ENCODE measurements around the gene LTB4R2.
A peak's percentile ranks its signal among the peaks of the same experiment; 100 is the strongest.
"Not testable (repeated sequence)": the region's sequence is repeated elsewhere in the genome, so short reads cannot be mapped to it uniquely, and the experiment has no call there.

LTB4R2 gene

DNA sequence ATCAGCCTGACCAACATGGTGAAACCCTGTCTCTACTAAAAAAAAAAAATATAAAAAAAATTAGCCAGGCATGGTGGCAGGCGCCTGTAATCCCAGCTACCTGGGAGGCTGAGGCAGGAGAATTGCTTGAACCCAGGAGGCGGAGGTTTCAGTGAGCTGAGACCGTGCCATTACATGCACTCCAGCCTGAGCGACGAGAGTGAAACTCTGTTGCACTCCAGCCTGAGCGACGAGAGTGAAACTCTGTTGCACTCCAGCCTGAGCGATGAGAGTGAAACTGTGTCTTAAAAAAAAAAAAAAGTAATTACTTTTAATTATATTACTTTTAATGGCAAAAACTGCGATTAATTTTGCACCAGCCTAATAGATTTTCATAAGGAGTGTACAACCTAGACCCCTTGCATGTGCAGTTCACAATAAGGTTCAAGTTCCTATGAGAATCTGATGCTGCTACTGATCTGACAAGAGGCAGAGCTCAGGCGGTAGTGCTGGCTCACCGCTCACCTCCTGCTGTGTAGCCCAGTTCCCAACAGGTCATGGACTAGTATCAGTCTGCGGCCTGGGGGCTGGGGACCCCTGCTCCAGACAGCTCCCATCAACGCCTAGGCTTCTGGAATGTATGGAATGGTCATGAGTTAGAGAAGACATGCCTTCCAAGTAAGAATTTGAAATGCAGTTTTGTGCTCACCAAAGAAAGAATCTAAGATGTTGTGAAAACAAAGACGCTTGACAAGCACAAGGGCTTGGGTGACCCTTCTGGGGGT is 11.5 kb downstream of the LTB4R2 start:
- DNase-seq = no peak

DNA sequence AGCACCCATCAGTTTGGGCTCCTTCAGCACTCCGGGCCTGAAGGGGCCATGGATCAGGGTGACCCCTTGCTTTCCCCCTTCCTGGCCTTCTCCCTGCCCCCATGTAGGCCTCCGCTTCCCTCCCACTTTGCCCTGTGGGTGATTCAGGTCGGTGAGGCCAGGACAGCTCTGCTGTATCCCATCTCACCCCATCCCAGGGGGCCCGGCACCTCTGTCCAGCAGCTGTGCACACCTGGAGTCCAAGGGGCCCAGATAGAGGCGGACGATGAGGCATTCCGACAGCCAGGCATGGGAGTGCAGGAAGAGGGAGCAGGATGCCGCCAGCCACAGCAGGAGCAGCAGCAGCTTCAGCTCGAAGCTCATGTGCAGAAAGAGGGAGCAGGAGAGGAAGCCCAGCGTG is 12.7 kb downstream of the LTB4R2 start:
- DNase-seq = no peak

DNA sequence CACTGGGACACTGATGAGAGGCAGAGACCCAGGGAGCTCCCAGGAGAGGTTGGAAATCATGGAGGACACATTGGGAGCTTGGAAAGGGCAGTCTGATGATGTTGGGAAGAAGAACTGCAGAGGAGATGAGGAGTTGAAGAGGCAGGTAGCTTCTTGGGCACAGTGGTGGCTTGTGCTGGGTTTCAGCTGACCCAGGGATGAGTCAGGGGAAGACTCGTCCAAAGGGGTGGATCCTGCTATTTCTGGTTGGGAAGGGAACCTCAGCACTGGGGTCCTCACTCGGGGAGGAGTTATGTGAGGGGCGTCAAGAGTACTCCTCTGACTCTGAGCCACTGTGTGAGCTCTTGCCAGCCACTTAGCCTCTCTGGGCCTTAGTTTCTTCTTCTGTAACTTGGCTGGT is 13.4 kb downstream of the LTB4R2 start:
- DNase-seq = no peak

DNA sequence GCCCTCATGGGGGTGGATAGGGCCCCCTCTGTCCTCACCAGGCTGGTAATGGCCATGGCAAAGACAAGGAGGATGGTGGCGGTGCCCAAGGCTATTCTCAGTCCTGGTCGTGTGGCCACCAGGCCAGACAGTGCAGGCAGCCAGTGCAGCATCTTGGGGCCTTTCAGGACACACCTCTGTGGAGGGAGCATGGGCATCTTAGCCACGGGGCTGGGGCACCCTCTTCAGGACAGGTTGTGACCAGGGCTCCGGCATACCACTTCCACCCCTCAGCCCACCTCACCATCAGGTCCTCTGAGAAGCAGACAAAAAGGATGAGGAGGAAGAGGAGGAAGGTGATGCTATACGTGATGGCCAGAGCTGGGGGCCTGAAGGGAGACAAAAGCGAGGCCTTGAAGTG is 14.1 kb downstream of the LTB4R2 start:
- DNase-seq = no peak

DNA sequence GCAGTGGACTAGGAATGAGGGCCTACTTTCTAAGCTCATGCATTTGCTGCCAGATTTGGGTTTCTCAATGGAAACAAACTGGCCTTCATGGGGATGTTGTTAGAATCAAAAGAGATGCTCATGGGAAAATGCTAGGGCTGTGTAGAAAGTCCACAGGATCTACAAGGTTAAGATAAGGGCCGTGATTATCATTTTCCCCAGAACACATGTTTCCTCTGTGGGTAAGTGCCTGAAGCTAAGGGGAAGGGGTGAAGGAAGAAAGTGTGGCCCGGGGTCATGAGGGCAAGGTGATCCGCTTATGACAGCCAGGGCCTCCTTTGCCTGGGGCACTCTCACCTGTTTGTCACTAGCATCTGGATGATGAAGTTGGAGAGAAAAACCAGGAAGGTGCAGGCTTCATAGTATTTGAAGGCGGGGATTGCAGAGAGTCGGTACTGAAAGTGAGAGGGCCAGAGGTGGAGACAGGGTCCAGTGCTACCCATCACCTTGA is 15.1 kb downstream of the LTB4R2 start:
- DNase-seq = no peak

DNA sequence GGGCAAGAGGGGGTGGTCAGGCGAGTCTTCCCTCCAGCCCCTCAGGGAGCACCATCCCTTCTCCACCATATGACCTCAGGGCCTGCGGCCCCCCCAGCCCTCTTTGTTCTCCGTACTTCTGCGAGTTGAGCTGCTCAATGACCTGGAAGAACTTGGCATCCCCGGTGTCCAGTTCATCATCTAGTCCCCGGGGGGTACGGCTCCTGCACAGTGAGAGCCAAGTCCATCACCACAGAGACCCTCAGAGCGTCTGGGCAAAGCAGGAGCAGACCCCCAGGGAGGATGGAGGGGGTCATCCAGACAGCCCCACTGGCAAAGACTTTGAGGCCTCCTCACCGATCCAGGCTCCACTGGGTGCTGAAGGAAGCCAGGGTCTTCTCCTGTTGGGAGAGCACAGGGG is 16.0 kb downstream of the LTB4R2 start:
- no peak for DNase-seq

DNA sequence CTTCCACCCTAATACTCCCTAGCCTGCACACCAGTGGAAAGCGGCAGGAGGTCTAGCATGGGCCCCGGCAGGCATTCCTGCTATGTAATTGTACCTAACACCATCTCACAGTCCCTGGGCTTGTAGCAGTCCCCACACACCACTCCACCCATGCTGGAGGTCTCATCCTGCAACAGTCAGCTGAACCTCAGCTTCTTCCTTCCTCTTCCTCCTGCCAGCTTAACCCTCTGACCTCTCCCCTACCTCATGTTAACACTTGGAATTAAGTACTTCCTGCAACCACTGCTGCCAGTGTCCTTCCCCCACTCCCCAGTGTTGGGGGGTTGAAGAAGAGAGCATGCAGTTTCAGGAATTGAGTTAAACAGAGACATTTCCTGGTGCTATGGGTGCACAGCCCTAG is 17.4 kb downstream of the LTB4R2 start:
- DNase-seq = no peak

DNA sequence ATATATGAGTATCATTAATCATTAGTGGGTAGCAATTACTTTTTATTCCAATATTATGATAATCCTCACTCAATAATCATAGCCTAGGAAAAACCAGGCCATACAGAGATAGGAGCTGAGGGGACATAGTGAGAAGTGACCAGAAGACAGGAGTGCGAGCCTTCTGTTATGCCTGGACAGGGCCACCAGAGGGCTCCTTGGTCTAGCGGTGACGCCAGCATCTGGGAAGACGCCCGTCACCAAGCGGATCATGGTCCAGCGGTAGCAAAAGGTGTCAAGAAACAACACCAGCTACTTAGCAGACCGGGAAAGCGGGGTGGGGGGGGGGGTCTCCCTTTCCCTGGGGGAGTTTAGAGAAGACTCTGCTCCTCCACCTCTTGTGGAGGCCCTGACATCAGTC is 18.0 kb downstream of the LTB4R2 start:
- DNase-seq = not testable (repeated sequence)

DNA sequence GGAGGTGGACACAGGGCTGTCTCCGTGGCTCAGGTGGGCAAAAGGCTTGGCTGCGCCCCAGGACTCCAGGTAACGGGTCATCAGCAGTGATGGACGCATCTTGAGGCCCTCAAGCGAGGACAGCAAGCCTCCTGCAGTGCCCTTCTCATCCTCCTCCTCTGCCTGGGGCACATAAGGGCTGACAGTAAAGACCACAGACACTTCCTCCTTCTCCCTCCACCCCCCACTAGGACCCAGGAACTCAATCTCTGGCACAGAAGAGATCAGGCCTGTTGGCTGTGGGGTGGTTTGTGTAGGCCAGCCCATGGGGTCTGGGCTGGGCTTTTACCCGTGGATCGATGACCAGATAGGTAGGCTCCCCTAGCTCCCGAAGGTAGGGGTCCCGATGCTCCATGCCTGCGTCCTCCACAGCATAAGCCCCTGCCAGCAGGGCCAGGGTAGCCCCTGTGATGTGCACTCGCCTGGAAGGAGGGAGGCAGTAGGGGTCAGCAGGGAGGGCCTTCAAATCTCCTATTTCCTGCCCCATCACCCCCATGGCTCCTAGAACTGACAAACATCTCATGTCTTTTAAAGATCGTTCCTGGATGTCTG is 19.2 kb downstream of the LTB4R2 start:
- no peak for DNase-seq

DNA sequence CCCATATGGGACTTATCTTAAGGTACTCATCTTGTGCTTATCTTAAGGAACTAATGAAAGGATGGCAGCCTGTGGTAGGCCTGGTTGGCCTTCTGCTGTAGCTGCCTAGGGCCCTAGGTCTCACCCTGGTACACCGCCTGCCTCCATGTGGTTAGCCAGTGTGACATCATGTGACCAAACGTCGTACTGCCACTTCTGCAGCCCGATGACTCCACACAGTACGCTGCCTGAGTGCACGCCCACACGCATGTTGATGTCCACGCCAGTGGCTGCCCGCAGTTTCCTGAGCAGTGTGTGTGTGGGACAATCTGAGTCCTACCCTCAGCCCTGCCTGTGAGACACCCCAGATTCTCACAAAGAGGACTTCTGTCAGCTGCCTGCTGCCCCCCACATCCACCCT is 19.8 kb downstream of the LTB4R2 start:
- DNase-seq = peak; percentile 31 to 45

DNA sequence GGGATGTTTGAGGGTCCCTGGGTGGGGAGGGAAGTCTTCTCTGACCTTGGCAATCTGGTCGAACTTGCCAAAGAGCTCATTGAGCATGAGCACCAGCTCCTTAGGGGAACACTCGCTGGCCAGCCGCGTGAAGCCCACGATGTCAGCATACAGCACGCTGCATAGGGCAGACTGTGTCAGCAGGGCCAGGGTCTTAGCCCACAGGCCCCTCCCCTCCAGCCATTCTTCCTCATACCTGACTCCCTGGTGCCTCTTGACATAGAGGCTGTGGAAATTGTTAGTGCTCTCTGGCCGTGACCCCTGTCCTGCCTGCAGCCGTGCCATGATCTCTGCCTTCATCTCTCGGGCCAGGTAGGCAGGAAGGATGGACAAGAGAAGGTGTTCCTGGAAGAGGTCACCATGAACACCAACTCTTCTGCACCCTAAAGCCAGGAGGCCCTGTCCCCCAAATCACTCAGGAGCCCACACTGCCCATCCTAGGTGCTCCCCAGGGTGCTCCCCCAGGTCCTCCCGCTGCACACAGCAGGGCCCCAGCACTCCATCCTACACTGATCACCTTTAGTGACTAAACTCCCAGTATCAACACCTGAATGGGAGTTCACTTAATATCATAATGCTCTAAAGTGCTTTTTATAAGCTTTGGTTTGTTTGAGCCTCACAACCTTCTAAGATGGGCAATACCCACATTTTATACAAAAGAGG is 21.2 kb downstream of the LTB4R2 start:
- no peak for DNase-seq

DNA sequence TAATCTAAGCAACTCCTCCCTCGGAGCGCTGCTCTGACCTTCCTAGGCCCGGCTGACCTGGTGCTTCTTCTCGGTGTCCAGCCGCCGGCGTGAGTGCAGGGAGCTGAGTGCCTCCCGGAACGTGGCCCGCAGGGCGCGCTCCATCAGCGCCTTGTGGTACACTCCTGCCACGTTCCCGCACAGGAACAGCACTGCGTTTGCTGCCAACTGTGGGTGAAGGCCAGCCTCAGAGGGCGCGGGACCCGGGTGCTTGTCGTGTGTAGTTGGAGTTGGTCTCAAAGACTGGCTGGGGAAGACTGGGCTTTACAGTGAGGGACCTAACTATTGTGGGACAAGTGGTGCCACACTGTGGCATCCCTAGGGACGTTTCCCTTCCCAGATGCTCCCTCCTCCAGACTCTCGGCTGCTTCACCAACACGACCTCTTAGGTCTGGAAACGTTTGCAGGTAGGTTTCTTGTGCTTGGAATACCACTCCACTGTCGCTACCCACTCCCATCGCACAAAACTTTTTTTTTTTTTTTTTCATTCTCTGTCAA is 21.9 kb downstream of the LTB4R2 start:
- no peak for DNase-seq

DNA sequence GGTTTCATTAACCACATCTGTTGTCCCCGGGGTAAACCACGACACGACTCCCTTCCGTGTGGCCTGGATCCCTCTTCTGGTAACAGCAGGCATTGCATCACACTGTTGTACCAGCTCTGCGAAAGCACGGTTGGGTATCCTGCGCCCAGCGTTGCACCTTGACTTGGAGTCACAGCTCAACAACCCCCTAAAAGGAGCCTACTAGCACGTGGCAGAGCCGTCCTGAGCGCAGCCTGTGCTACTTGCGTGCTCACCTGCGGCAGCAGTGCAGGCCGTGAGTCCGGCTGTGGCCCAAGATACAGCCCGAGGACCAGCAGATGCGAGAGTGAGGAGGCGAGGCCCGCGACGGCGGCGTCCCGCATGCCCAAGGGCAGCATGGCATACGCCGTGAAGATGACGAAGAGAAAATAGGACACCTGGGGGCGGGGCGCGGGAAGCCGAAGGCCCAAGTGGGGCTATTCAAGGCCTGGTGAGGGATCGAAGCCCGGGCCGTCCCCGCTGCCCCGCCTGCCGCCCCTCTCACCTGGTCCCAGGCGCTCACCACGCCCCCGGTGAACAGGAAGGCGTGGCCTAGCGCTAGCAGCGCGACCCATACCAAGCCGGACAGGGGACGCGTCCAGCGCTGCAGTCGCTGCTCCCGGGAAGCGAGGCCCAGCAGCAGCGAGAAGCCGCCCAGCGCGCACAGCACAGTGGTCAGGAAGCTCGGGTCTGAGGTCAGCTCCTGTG is 22.5 kb downstream of the LTB4R2 start:
- DNase-seq = peak; percentile 85 to 86

DNA sequence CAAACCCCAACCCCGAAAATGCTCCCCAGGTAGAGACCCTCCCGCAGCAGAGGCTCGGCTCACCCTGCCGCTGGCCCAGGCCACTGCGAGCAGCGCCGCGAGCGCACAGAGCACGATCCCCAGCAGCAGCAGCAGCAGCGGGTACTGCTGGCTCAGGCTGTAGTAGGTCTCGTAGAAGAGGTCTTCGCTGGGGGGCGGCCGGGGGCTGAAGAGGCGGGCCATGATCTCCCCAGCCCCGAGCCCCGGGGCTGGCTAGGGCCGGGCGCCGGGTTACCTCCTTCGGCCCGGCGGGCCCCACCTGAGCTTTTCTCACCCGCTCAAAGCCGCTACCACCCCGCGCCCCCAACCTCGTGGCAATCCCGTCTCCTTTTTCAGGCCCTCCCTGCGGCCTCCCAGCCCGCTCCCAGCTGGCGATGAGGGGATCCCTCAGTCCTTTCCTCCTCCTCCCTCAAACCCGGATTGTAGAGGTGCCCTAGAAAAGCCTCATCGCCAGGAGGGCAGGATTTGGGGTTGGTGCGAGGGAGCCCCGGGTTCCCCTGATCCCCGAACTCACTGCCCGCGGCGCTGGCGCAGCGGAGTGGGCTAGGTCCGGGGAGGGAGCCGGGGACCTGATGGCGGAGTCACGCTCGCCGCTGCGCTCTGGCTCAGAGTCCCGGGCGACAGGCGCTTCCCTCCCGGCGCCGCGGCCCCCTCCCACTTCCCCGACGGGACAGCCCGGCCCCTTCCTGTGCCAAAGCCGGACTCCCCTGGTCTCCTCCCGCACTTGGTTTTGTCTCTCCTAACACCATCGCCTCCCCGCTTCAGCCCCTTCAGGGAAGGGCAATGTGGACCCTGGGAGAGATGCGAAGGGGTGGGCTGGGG is 24.7 kb downstream of the LTB4R2 start, which contains the start of gene ADCY4:
Gene ADCY4, minus strand, starts transcription at position 641 of the 861 bp plus-strand sequence. Its CDS starts 419 bp downstream, at position 222.
- DNase-seq = no peak

DNA sequence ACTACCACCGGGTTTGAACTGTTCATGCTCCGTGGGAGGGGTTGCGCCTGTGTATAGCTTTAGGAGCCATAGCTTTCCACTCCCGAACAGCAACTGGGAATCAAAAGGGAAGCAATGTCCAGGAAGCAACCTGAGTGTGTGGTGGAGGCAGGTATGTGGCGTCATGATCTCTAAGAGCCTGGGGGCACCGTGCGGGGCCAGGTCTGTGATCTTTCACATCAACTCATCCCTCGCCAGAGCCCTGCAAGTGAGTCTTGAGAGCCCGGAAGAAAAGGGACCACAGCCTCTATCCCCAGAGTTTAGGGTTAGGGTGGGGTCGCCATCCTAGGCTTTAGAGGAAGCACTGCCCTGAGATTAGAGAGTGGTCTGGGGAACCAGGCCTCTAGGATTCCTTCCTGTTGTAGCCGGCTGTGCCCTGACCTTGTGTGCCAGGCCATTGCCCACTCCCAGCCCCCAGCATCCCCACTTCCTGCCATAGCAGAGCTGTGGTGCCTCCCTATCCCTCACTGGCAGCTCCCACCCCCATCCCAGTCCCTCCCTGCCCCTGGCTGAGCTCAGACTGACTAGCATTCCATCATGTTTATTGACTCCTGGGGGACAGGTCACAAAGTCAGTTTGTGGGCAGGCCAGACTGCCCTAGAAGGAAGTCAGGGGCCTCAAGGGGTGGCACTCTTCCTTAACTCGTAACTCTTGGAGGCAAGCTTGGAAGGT is 25.7 kb downstream of the LTB4R2 start:
- no peak for DNase-seq

DNA sequence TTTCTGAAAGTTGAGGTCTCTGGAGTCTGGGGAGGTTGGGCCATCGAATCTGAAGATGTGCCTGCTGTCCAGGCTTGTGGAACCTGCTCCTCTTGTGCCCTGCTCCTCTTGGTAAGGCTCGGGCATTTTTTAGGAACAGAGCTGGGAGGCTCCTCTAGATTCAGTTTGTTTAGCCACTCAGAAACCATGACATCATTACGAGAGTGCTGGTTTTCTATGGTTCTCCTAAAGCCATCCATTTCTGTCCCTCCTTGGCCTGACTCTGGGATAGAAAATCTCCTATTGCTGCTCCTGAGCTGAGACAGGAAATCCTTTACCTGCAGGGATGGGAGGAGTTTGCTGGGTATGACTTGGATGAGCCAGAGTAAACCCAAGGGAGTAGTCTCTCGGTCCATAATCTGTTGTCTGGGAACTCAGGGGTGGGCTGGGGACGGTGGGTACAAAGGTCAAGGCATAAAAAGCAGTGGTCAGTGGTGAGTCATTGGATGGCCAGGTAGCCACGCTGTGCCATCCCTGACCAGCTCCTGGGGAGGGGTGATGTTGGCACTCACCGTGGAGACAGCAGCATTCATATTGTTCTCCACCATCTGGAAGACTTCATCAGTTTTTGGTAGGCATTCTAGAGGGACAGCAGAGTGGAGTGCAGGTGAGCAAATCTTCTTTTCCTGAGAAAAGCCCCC is 27.3 kb downstream of the LTB4R2 start:
- DNase-seq = no peak

DNA sequence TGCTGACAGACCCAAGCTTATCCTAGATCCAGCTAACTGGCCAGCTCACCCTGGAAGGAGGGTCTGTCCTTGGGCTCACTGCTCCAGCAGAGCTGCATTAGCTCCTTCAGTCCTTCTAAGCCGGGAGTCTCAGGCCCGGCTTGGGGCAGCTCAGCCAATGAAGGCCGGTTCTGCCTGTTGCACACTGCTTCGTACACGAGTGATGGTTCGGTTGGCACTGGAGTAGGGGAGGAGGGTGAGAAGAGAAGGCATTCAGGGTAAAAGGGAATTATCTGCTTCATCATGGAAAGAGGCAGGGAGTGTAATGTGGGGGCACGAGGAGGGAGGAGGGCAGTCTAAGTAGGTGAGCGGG is 27.9 kb downstream of the LTB4R2 start:
- DNase-seq = no peak

DNA sequence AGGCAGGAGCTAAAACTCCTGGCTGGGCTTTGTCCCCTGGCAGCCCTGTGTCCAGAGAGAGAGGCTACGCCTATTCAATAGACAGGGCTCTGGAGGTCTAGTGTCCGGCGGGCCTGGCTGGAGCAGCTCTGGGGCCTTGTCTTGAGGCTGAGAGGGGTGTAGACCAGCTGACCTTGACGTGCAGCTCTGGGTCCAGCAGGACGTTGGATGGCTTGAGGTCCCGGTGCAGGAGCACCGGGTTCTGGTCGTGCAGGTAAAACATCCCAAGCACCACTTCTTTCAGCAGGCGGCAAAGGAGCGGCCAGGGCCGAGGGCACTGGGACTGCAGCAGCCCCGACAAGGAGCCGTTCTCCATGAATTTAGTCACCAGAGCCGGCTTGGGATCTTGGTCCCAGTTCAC is 28.9 kb downstream of the LTB4R2 start:
- DNase-seq = no peak

DNA sequence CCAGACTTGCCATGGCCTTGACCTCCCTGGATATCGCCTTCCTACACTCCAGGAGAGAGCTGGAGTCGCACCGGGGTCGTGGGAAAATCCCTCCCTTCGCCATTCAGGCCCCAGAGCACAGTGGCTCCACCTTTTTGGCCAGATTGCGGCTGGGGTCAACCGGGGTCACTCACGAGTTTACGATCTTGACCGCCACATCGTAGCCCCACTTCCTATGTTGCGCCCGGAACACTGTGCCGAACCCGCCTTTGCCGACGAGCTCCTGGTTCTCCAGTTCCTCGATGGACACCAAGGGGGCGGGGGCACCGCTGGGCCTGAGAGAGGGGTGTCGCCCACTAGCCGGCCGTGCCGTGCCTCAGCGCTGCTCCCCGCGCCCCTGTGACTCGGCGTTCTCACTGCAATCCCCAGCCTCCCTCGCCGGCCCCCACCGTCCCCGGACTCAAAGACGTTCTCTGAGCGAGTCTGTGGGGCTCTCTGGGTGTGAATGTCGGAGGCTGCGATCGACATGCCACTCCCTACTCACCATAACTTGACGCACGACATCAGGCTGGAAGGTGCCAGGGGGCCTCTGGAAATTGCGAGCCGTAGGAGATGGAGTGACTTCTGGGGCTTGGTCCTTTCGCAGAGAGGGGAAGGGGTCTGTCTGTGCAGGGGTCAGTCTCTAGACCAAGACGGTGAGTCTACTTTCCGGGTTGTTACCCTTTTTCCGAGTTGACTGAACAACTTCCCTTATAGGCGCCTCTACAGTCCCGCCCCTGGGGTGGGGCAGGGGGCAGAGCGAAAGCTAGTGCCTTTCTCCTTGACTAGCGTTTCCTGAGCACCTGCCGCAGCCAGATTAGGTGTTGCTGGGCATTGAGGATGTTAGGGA is 29.6 kb downstream of the LTB4R2 start, which contains the start of gene RIPK3:
Gene RIPK3, minus strand, starts transcription at position 708 of the 868 bp plus-strand sequence. Its CDS starts 165 bp downstream, at position 543.
- DNase-seq = peak; percentile 59 to 70

DNA sequence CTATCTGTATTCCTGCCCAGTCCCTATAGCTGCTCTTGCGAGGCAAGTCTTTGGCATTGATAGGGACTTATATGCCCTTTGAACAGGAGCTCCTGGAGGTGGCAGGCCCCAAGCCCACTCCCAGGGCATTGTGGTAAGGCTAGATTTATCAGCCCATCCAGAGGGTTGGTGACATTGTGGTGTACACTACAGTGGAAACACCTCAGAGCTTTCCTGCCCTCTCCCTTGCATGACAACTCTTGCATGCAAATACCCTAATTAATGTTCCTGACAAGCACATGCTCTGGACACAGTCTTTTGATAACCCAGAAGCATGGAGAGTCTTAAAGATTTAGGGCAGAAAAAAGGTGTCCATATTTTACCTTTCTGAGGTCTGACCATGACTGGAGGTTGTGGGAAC is 30.7 kb downstream of the LTB4R2 start:
- no peak for DNase-seq

Measured in activated CD4-positive, alpha-beta T cell treated with anti-CD3 and anti-CD28 coated beads for 4 hours (primary cell).